22Rv1 (cell line): Measurements from ENCODE around the gene ZNF76.

ENCODE experiments used
- CTCF ChIP-seq: fragments of 450-650 bp; IDR thresholded peaks from 2 replicates; pipeline ENCODE4 v1.5.1; 2017; ENCODE audit warnings: mild to moderate bottlenecking
- ZFX ChIP-seq: fragments of 450-650 bp; IDR thresholded peaks from 2 replicates; pipeline ENCODE4 v1.6.1; 2017; ENCODE audit warnings: antibody characterized with exemption, borderline replicate concordance

- TF ChIP-seq CTCF (no peak), ZFX (no peak)
Measured at GRCh38 chr6:35287671-35288396, 28.3 kb downstream of the ZNF76 start.
